Muscle layer of duodenum (tissue), 2 donors: ENCODE results near the gene TEAD1.

Source experiments
- H3K27ac ChIP-seq: one replicate; pipeline ENCODE4 v1.7.0; 2013; ENCODE audit warnings: mild to moderate bottlenecking, low read length
- H3K27me3 ChIP-seq: one replicate; pipeline ENCODE4 v1.7.0; 2013; ENCODE audit warnings: low read depth, mild to moderate bottlenecking, control low read depth, low read length
- H3K36me3 ChIP-seq, 2 donors: one replicate each; pipeline ENCODE4 v1.7.0; 2013; ENCODE audit warnings: low read length in 2 of 2, control low read depth in 1 of 2, mild to moderate bottlenecking in 1 of 2; ENCODE audit not compliant: insufficient read depth in 2 of 2, control insufficient read depth in 1 of 2
- H3K4me1 ChIP-seq, 2 donors: one replicate each; pipeline ENCODE4 v1.7.0; 2013; ENCODE audit warnings: low read length in 2 of 2, mild to moderate bottlenecking in 2 of 2, control low read depth in 1 of 2, moderate library complexity in 1 of 2; ENCODE audit not compliant: insufficient read depth in 2 of 2, control insufficient read depth in 1 of 2
- H3K4me3 ChIP-seq, 2 donors: one replicate each; pipeline ENCODE4 v1.7.0; 2013; ENCODE audit warnings: low read length in 2 of 2, low read depth in 1 of 2, mild to moderate bottlenecking in 1 of 2
- H3K9me3 ChIP-seq, 2 donors: one replicate each; pipeline ENCODE4 v1.7.0; 2013; ENCODE audit warnings: low read length in 2 of 2, control low read depth in 1 of 2, mild to moderate bottlenecking in 1 of 2; ENCODE audit not compliant: control insufficient read depth in 1 of 2
- donor health status: healthy.

The TEAD1 gene

GRCh38 chr11:12679471-12679870 lies 5.2 kb downstream of the TEAD1 start:
- Histone ChIP-seq H3K4me1 (peaks cover 7 to 28% of the 10 kb centered on the region in 2 donors), H3K36me3 (no peaks in the 10 kb centered on the region), H3K4me3 (no peak overlapping the region), H3K27ac (peak overlapping the region; percentile 78), H3K9me3 (no peaks in the 10 kb centered on the region), H3K27me3 (no peaks in the 10 kb centered on the region)

DNA sequence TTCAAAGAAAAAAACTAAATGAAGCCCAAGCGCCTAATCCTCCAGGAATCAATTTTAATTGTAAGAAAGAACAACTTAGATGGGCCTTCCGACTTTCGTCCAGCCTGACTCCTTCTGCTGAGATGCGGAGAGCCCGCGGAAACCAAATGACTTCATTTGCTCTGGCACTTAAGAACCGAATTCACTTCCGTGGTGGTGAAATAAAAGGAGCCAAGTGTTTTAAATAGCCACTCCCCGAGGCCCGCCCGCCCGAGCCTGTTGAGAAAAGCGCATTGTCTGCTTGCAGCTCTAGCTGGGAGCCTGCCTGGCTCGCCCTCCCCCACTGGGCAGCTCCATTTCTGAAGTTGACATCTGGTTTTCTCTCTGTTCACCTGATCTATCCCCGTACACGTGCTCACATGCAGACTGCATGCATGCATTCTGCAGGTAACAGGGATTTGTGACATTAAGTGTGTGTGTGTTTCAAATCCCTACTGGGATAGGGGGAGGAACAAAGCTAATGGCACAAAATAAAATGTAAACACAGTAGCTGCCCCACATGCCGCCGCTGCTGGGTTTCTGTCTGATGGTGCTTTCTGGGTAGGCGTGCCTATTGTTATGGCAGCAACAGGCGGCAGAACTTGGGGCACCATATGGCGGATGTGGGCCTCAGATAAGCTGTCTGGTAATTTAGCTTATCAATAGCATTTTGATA lies 6.2 kb downstream of the TEAD1 start:
- H3K9me3 ChIP-seq = no peaks in the 10 kb centered on the region
- H3K27me3 ChIP-seq = no peaks in the 10 kb centered on the region
- H3K4me1 ChIP-seq = peaks cover 7 to 28% of the 10 kb centered on the region in 2 donors
- H3K27ac ChIP-seq = peak overlapping the region; percentile 78
- peak overlapping the region; percentile 28 to 38 for H3K4me3 ChIP-seq
- H3K36me3 ChIP-seq = no peaks in the 10 kb centered on the region

DNA sequence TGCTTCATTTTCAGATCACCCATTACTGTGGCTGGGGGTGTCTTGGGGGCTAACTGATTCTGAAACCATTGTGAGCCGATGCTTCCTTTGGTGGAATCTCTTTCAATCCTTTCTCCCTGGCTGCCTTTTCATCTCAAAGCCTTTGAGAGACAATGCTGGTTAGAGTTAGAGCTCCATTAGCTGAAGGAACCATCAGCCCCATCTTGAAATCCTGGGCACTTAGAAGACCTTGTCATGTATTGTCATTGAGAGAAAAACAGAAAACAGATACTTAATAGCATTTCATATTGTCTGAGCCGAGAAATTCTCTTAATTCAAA lies 6.7 kb downstream of the TEAD1 start:
- H3K36me3 ChIP-seq = no peaks in the 10 kb centered on the region
- H3K27me3 ChIP-seq = no peaks in the 10 kb centered on the region
- H3K9me3 ChIP-seq = no peaks in the 10 kb centered on the region
- peaks cover 11 to 28% of the 10 kb centered on the region in 2 donors for H3K4me1 ChIP-seq
- H3K4me3 ChIP-seq = peak overlapping the region in 1 of 2 donors; percentile 38
- peak overlapping the region; percentile 24 for H3K27ac ChIP-seq

DNA sequence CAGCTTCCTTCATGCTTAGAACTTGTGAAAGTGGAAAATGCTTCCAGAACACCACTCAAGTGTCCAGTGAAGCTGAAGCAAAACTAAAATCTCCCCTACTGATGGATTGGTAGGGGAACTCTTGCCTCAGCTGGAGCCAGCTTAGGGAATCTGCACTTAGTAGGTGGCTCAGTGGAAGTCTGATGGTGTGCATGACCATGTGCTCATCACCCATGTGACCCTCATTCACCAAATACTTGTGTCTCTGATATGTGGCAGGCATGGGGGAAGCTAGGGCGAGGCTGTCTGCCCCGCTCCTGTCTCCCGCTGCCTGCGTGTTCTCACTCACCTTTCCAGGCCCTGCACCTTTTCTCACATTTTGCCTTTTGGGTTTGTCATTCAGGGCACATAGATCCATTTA lies 7.2 kb downstream of the TEAD1 start:
- Histone ChIP-seq H3K27ac (no peak overlapping the region), H3K27me3 (no peaks in the 10 kb centered on the region), H3K9me3 (no peaks in the 10 kb centered on the region), H3K4me1 (peaks cover 13 to 28% of the 10 kb centered on the region in 2 donors), H3K36me3 (no peaks in the 10 kb centered on the region), H3K4me3 (no peak overlapping the region)

DNA sequence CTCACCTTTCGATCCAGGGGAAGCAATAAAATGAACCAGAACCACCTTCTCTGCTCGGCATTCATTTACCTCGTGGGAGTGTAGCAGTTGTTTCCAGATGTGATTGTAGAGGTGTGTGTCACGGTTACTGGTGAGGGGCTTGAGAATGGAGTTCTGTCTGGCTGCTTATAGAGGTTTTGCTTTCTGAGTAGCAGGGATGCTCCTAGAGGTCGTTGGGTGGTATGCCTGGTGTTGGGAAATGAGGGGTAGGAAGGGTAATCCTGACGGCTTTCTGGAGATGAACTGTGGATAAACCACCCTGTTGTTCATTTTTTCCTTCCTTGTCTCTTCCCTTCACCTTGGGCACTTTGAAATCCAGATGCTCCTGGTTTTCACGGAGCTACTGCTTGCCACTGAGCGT lies 8.1 kb downstream of the TEAD1 start:
- H3K4me3 ChIP-seq = no peak overlapping the region

DNA sequence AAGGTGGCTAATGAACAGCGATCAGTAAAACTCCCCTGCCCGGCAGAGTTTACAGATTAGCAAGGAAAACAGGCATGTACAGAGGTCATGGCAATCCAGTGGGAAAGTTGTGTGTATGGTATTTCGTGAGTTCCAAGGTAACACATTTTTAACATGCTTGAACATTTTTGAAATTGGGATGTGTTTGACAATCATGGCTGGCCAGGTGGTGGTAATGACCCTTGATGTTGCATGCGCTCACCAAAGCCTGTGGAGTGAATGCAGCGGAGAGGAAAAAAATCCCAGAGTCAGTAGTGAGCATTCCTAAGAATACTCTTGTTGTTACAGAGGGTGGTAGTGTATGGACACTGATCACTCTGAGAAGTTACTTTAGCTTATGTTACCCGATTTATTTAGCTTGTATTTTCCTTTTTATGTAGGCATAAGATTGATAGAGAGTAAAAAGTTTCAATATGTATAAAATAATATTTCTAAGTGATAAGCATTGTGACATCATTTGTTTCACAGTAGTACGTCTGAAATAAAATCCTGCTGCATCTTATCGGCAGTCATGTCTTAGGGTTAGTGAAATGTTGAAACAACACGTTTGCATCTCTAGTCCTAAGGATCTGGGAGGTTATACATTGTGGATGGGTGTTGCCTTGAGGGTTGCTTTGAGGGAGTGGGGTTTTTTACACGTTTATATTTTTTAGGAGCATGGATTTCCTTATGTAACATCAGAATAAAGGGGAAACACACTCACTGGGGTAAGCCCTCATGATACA lies 8.7 kb downstream of the TEAD1 start:
- no peaks in the 10 kb centered on the region for H3K9me3 ChIP-seq
- H3K27ac ChIP-seq = no peak overlapping the region
- no peaks in the 10 kb centered on the region for H3K36me3 ChIP-seq
- H3K27me3 ChIP-seq = no peaks in the 10 kb centered on the region
- H3K4me3 ChIP-seq = no peak overlapping the region
- peaks cover 17 to 28% of the 10 kb centered on the region in 2 donors for H3K4me1 ChIP-seq

More for the DNA sequence above, 8.1 kb downstream of the TEAD1 start:
- Histone ChIP-seq H3K36me3 (no peaks in the 10 kb centered on the region), H3K27ac (no peak overlapping the region), H3K9me3 (no peaks in the 10 kb centered on the region), H3K4me1 (peaks cover 15 to 28% of the 10 kb centered on the region in 2 donors), H3K27me3 (no peaks in the 10 kb centered on the region)

DNA sequence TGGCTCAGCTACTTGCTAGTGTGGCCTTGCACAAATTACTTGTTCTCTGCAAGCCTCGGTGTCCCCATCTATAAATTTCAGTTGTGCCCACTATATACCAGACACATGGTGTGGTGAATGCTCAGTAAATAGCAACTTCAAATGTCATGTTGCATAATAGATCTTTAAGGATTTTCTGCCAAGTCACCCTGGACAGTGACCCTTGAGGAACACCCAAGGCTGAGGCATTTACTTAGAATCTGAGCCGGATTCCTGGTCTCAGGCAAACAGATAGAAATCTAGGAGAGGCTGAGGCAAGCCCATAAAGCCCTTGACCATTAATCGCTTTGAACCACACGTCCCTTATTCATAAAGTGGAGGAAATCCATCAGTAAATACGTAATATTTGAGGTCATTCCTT lies 9.7 kb downstream of the TEAD1 start:
- Histone ChIP-seq H3K9me3 (no peaks in the 10 kb centered on the region), H3K27ac (no peak overlapping the region), H3K4me3 (no peak overlapping the region), H3K27me3 (no peaks in the 10 kb centered on the region), H3K4me1 (peaks cover 17 to 30% of the 10 kb centered on the region in 2 donors), H3K36me3 (no peaks in the 10 kb centered on the region)

GRCh38 chr11:12684315-12684714 lies 10.1 kb downstream of the TEAD1 start:
- H3K36me3 ChIP-seq = no peaks in the 10 kb centered on the region
- peaks cover 17 to 30% of the 10 kb centered on the region in 2 donors for H3K4me1 ChIP-seq
- no peaks in the 10 kb centered on the region for H3K9me3 ChIP-seq
- H3K27ac ChIP-seq = no peak overlapping the region
- no peaks in the 10 kb centered on the region for H3K27me3 ChIP-seq
- H3K4me3 ChIP-seq = no peak overlapping the region

GRCh38 chr11:12684816-12685215 lies 10.6 kb downstream of the TEAD1 start:
- Histone ChIP-seq H3K27ac (no peak overlapping the region), H3K36me3 (no peaks in the 10 kb centered on the region), H3K4me1 (peaks cover 17 to 30% of the 10 kb centered on the region in 2 donors), H3K4me3 (no peak overlapping the region), H3K9me3 (no peaks in the 10 kb centered on the region), H3K27me3 (no peaks in the 10 kb centered on the region)

GRCh38 chr11:12685229-12685628 lies 11.0 kb downstream of the TEAD1 start:
- no peak overlapping the region for H3K27ac ChIP-seq

DNA sequence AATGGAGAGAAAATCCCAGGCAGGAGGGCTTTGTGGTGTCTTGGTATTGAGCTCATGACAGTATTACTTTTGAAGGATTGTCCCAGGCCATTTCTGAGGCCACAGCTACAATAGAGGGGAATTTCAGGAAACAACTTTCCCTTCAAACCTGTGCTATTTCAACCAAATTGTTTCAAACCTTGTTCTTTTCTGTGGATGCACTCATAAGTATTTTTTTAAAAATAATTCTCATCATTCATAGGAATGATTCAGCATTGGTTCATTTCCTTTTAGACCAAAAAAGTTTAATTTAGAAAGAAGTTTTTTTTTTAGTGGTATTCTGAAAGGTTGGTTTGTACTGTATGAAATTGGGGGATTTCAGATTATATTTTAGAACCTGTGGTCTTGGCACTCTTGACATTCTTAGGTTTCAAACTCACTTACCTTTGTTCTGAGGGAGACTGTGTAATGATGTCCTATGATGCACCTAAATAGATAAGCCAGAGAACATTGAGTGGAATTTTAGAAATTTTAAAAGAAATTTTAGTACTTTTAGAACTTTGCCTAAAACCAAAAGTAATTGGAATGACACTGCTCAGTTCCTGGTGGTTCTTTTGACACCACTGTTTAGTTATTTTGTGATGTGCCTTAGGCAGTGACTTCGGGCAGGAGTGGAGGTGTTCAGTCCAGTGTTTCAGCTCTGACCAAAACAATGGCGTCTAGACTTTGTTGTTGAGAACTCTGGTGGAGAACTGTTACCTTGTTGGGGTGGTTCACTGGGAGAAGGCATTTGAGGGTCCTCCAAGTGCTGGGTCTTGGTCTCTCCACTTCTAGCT lies 12.2 kb downstream of the TEAD1 start:
- Histone ChIP-seq H3K27me3 (no peaks in the 10 kb centered on the region), H3K27ac (no peak overlapping the region), H3K4me3 (no peak overlapping the region), H3K9me3 (no peaks in the 10 kb centered on the region), H3K4me1 (peaks cover 12 to 21% of the 10 kb centered on the region in 2 donors), H3K36me3 (no peaks in the 10 kb centered on the region)

More at GRCh38 chr11:12685229-12685628, 11.0 kb downstream of the TEAD1 start:
- Histone ChIP-seq H3K9me3 (no peaks in the 10 kb centered on the region), H3K4me1 (peaks cover 17 to 29% of the 10 kb centered on the region in 2 donors), H3K36me3 (no peaks in the 10 kb centered on the region), H3K4me3 (no peak overlapping the region), H3K27me3 (no peaks in the 10 kb centered on the region)
